HCT116 (cell line): Measurements from ENCODE around the gene A1CF. TPM values are rescaled to one million over a fixed set of nuclear protein-coding genes. Genes with fewer than 3 reads are reported as not detected.

ENCODE experiments used
- ATAC-seq: fragments of 200-7000 bp; cut with Tn5 transposase; 2 replicates; pipeline ENCODE4 v1.9.1; 2020; ENCODE audit warnings: mild to moderate bottlenecking, moderate library complexity
- BruUV-seq: library from RNA; stranded (reverse); fragments of 400-500 nt; replicated peaks from 2 replicates; lab custom pipeline; 2021; lab: Mats Ljungman, UMichigan
- CTCF ChIA-PET: fragments of 300-600 bp; sonication (Branson Sonifier 250); formaldehyde crosslinking; loops from one replicate; lab custom pipeline; 2021; ENCODE audit warnings: antibody characterized with exemption; lab: Charles Lee
- POLR2A ChIA-PET: fragments of 300-600, 350-600 bp; sonication (Branson Sonifier 250); formaldehyde crosslinking; loops from one replicate; lab custom pipeline; 2021; ENCODE audit warnings: antibody characterized with exemption; lab: Charles Lee
- RAD21 ChIA-PET, 2 experiments: fragments of 300-600 bp; sonication (Branson Sonifier 250); formaldehyde crosslinking; loops; one replicate each; lab custom pipeline; 2023; ENCODE audit warnings: low total read pairs in 2 of 2; ENCODE audit not compliant: uncharacterized antibody in 2 of 2, unreplicated experiment in 2 of 2, low non-redundant PET in 1 of 2; lab: Charles Lee
- DNase-seq: peaks from one replicate; pipeline ENCODE4 v3.0.0-alpha.2; 2010; ENCODE audit warnings: low read depth, low spot score
- H2AFZ ChIP-seq: fragments of 200-600 bp; shearing (Covaris generic), sonication (generic); 2 replicates; pipeline ENCODE4 v1.6.1; 2017; ENCODE audit warnings: low read depth, mixed run types, mixed read lengths, antibody characterized with exemption, low read length; ENCODE audit not compliant: poor library complexity, severe bottlenecking
- H3K27ac ChIP-seq: 2 replicates; pipeline ENCODE4 v1.5.1; 2012; ENCODE audit warnings: low read depth, low read length
- H3K27me3 ChIP-seq: fragments of 200-600 bp; sonication (generic); 2 replicates; pipeline ENCODE4 v1.6.1; 2016; ENCODE audit warnings: mixed run types, low read length, mixed read lengths; ENCODE audit not compliant: insufficient read depth
- H3K36me3 ChIP-seq, 2 experiments: fragments of 200-500 bp in 1 of 2; fragments of 200-600 bp in 1 of 2; sonication (Bioruptor generic) in 1 of 2; sonication (generic) in 1 of 2; 2 replicates each; pipeline versions ENCODE4 v1.5.1 to v1.6.1; 2014 to 2016; ENCODE audit warnings: low read length in 2 of 2, inconsistent platforms in 1 of 2, mixed read lengths in 1 of 2, mixed run types in 1 of 2; ENCODE audit not compliant: insufficient read depth in 2 of 2, control insufficient read depth in 1 of 2
- H3K4me1 ChIP-seq, 2 experiments: fragments of 200-600 bp in 1 of 2; sonication (generic) in 1 of 2; 2 replicates each; pipeline versions ENCODE4 v1.5.1 to v1.6.1; 2012 to 2017; ENCODE audit warnings: low read length in 2 of 2, inconsistent platforms in 1 of 2, mild to moderate bottlenecking in 1 of 2, mixed read lengths in 1 of 2, mixed run types in 1 of 2, moderate library complexity in 1 of 2; ENCODE audit not compliant: insufficient read depth in 2 of 2, control insufficient read depth in 1 of 2
- H3K4me2 ChIP-seq: fragments of 200-600 bp; sonication (generic); 2 replicates; pipeline ENCODE4 v1.6.1; 2017; ENCODE audit warnings: mixed run types, low read length, mixed read lengths
- H3K4me3 ChIP-seq, 2 experiments: fragments of 200-600 bp in 1 of 2; sonication (generic) in 1 of 2; replicated peaks in 1 of 2; 2 replicates each; pipeline ENCODE4 v1.5.1; 2011 to 2016; ENCODE audit warnings: low read length in 2 of 2, control low read depth in 1 of 2, low read depth in 1 of 2, mild to moderate bottlenecking in 1 of 2, mixed read lengths in 1 of 2, mixed run types in 1 of 2
- H3K79me2 ChIP-seq: fragments of 200-600 bp; sonication (generic); 2 replicates; pipeline ENCODE4 v1.6.1; 2017; ENCODE audit warnings: mild to moderate bottlenecking, mixed run types, low read length, moderate library complexity, mixed read lengths; ENCODE audit not compliant: insufficient read depth
- H3K9ac ChIP-seq: fragments of 200-600 bp; sonication (generic); 2 replicates; pipeline ENCODE4 v1.6.1; 2016; ENCODE audit warnings: low read length, mixed read lengths
- H3K9me2 ChIP-seq: fragments of 200-600 bp; sonication (generic), shearing (Covaris generic); 2 replicates; pipeline ENCODE4 v1.6.1; 2017; ENCODE audit warnings: mixed run types, mild to moderate bottlenecking, moderate library complexity; ENCODE audit not compliant: insufficient read depth
- H3K9me3 ChIP-seq, 2 experiments: fragments of 200-500 bp in 1 of 2; fragments of 200-600 bp in 1 of 2; sonication (Bioruptor generic) in 1 of 2; sonication (generic) in 1 of 2; 2 replicates each; pipeline ENCODE4 v1.6.1; 2014 to 2017; ENCODE audit warnings: low read length in 2 of 2, mixed read lengths in 2 of 2, inconsistent platforms in 1 of 2, low read depth in 1 of 2, mild to moderate bottlenecking in 1 of 2, mixed run types in 1 of 2, moderate library complexity in 1 of 2; ENCODE audit not compliant: control insufficient read depth in 1 of 2, insufficient read depth in 1 of 2
- H4K20me1 ChIP-seq: fragments of 200-600 bp; sonication (generic), shearing (Covaris generic); 2 replicates; pipeline ENCODE4 v1.6.1; 2017; ENCODE audit warnings: mixed run types, mild to moderate bottlenecking, moderate library complexity; ENCODE audit not compliant: insufficient read depth
- ATF3 ChIP-seq: IDR thresholded peaks from 2 replicates; pipeline ENCODE4 v1.6.1; 2012
- CEBPB ChIP-seq: IDR thresholded peaks from 2 replicates; pipeline ENCODE4 v1.6.1; 2012; ENCODE audit warnings: low read depth
- CTCF ChIP-seq, 3 experiments: fragments of 200-600 bp in 1 of 3; sonication (generic) in 1 of 3; IDR thresholded peaks in 2 of 3; conservative IDR thresholded peaks in 1 of 3; 2 replicates each; pipeline ENCODE4 v1.5.1; 2012 to 2017; ENCODE audit warnings: low read depth in 2 of 3, low read length in 2 of 3, antibody characterized with exemption in 1 of 3, borderline replicate concordance in 1 of 3, control low read depth in 1 of 3, mild to moderate bottlenecking in 1 of 3, mixed read lengths in 1 of 3, mixed run types in 1 of 3, moderate library complexity in 1 of 3; ENCODE audit not compliant: insufficient read depth in 1 of 3
- EGR1 ChIP-seq: IDR thresholded peaks from 2 replicates; pipeline ENCODE4 v1.6.1; 2012; ENCODE audit warnings: low read depth
- POLR2A ChIP-seq: IDR thresholded peaks from 2 replicates; pipeline ENCODE4 v1.7.0; 2011; ENCODE audit warnings: borderline replicate concordance; ENCODE audit not compliant: insufficient read depth, insufficient read length; ENCODE audit errors: extremely low read depth
- REST ChIP-seq: IDR thresholded peaks from 2 replicates; pipeline ENCODE4 v1.6.1; 2012; ENCODE audit warnings: low read depth
- SIN3A ChIP-seq: IDR thresholded peaks from 2 replicates; pipeline ENCODE4 v1.6.1; 2012; ENCODE audit warnings: low read depth
- SP1 ChIP-seq: IDR thresholded peaks from 2 replicates; pipeline ENCODE4 v1.6.1; 2012; ENCODE audit warnings: low read depth
- SRF ChIP-seq: IDR thresholded peaks from 2 replicates; pipeline ENCODE4 v1.6.1; 2012; ENCODE audit warnings: low read depth
- TCF7L2 ChIP-seq: IDR thresholded peaks from 2 replicates; pipeline ENCODE4 v1.7.0; 2011; ENCODE audit warnings: borderline replicate concordance, inconsistent platforms; ENCODE audit not compliant: insufficient read depth, insufficient read length; ENCODE audit errors: extremely low read depth
- YY1 ChIP-seq: IDR thresholded peaks from 2 replicates; pipeline ENCODE4 v1.6.1; 2011; ENCODE audit warnings: low read length, low read depth, moderate library complexity, mild to moderate bottlenecking; ENCODE audit not compliant: insufficient replicate concordance; ENCODE audit errors: extremely low read depth
- ZBTB33 ChIP-seq: IDR thresholded peaks from 2 replicates; pipeline ENCODE4 v1.6.1; 2011; ENCODE audit warnings: mild to moderate bottlenecking, low read length, moderate library complexity; ENCODE audit not compliant: insufficient replicate concordance; ENCODE audit errors: extremely low read depth
- ZFX ChIP-seq: fragments of 450-650 bp; IDR thresholded peaks from 2 replicates; pipeline ENCODE4 v1.6.1; 2017
- intact Hi-C: fragments of 100-400 bp; cut with micrococcal nuclease; formaldehyde crosslinking; loops from 2 replicates; pipeline ENCODE4 v1.10.0; 2022
- total RNA-seq: library from RNA; stranded (reverse); gene quantifications from one replicate; pipeline ENCODE4 v1.2.1, GENCODE V29; 2021; ENCODE audit not compliant: unreplicated experiment

A1CF gene
- total RNA-seq, 1 experiment from 2014 or later: 0.30 TPM

- H3K27ac ChIP-seq: no peak overlapping the region
- no peak overlapping the region for H3K4me3 ChIP-seq
- no peaks in the 10 kb centered on the region for H3K36me3 ChIP-seq
- H3K27me3 ChIP-seq: no peaks in the 10 kb centered on the region
- H3K4me1 ChIP-seq: no peaks in the 10 kb centered on the region
- intact Hi-C loops: no loop called here
- H3K9ac ChIP-seq: no peak overlapping the region
- ATAC-seq: no peak
- RAD21 ChIA-PET: no interaction called here
- H3K79me2 ChIP-seq: no peaks in the 10 kb centered on the region
- no peaks in the 10 kb centered on the region for H3K9me2 ChIP-seq
- no peaks in the 10 kb centered on the region for H4K20me1 ChIP-seq
- BruUV-seq: no TSS peak
- DNase-seq: no peak
- no peak overlapping the region for H3K4me2 ChIP-seq
- H2AFZ ChIP-seq: no peak overlapping the region
- H3K9me3 ChIP-seq: no peaks in the 10 kb centered on the region
- POLR2A ChIA-PET: no interaction called here
- CTCF ChIA-PET: no interaction called here
- no peak for TF ChIP-seq SP1
- TF ChIP-seq ZBTB33: no peak
- no peak for TF ChIP-seq TCF7L2
These were observed 61.6 kb downstream of the A1CF start for GRCh38 chr10:50823789-50824188.

GRCh38 chr10:50809596-50809995, 75.8 kb downstream of the A1CF start:
- Histone ChIP-seq H3K27me3 (no peaks in the 10 kb centered on the region), H3K27ac (no peak overlapping the region), H3K9me2 (no peaks in the 10 kb centered on the region), H3K9ac (no peak overlapping the region), H2AFZ (no peak overlapping the region), H3K4me1 (peaks cover 0 to 3% of the 10 kb centered on the region in 2 experiments; a peak in 1 of 4 replicates), H3K4me3 (no peak overlapping the region), H3K4me2 (no peak overlapping the region), H3K36me3 (no peaks in the 10 kb centered on the region), H3K79me2 (no peaks in the 10 kb centered on the region), H4K20me1 (no peaks in the 10 kb centered on the region), H3K9me3 (no peaks in the 10 kb centered on the region)
- ATAC-seq (no peak), DNase-seq (no peak)
- BruUV-seq: no TSS peak
- ChIA-PET CTCF (no interaction called here), RAD21 (no interaction called here), POLR2A (no interaction called here)
- intact Hi-C loops: no loop called here
- no peak for TF ChIP-seq ZFX
- TF ChIP-seq YY1: no peak
- TF ChIP-seq REST: no peak
- no peak for TF ChIP-seq SIN3A
- TF ChIP-seq CTCF (IDR thresholded peaks at IDR 0.05 in 2 of 3, conservative IDR thresholded peaks at IDR 0.05 in 1 of 3; ENCODE audit: borderline replicate concordance in 1 of 3, insufficient read depth in 1 of 3, low read depth in 2 of 3, low read length in 2 of 3): no peak
- TF ChIP-seq POLR2A: no peak
- TF ChIP-seq SRF: no peak
- no peak for TF ChIP-seq EGR1
- no peak for TF ChIP-seq CEBPB
- no peak for TF ChIP-seq ATF3
